HCT116 (cell line): ENCODE data around the gene LTBP1. TPM values are rescaled to one million over a fixed set of nuclear protein-coding genes. Genes with fewer than 3 reads are reported as not detected.

Experiments used
- ATAC-seq: fragments of 200-7000 bp; cut with Tn5 transposase; 2 replicates; pipeline ENCODE4 v1.9.1; 2020; ENCODE audit warnings: mild to moderate bottlenecking, moderate library complexity
- BruUV-seq: library from RNA; stranded (reverse); fragments of 400-500 nt; replicated peaks from 2 replicates; lab custom pipeline; 2021; lab: Mats Ljungman, UMichigan
- CTCF ChIA-PET: fragments of 300-600 bp; sonication (Branson Sonifier 250); formaldehyde crosslinking; loops from one replicate; lab custom pipeline; 2021; ENCODE audit warnings: antibody characterized with exemption; lab: Charles Lee
- POLR2A ChIA-PET: fragments of 300-600, 350-600 bp; sonication (Branson Sonifier 250); formaldehyde crosslinking; loops from one replicate; lab custom pipeline; 2021; ENCODE audit warnings: antibody characterized with exemption; lab: Charles Lee
- RAD21 ChIA-PET, 2 experiments: fragments of 300-600 bp; sonication (Branson Sonifier 250); formaldehyde crosslinking; loops; one replicate each; lab custom pipeline; 2023; ENCODE audit warnings: low total read pairs in 2 of 2; ENCODE audit not compliant: uncharacterized antibody in 2 of 2, unreplicated experiment in 2 of 2, low non-redundant PET in 1 of 2; lab: Charles Lee
- DNase-seq: peaks from one replicate; pipeline ENCODE4 v3.0.0-alpha.2; 2010; ENCODE audit warnings: low read depth, low spot score
- H2AFZ ChIP-seq: fragments of 200-600 bp; shearing (Covaris generic), sonication (generic); 2 replicates; pipeline ENCODE4 v1.6.1; 2017; ENCODE audit warnings: low read depth, mixed run types, mixed read lengths, antibody characterized with exemption, low read length; ENCODE audit not compliant: poor library complexity, severe bottlenecking
- H3K27ac ChIP-seq: 2 replicates; pipeline ENCODE4 v1.5.1; 2012; ENCODE audit warnings: low read depth, low read length
- H3K27me3 ChIP-seq: fragments of 200-600 bp; sonication (generic); 2 replicates; pipeline ENCODE4 v1.6.1; 2016; ENCODE audit warnings: mixed run types, low read length, mixed read lengths; ENCODE audit not compliant: insufficient read depth
- H3K36me3 ChIP-seq, 2 experiments: fragments of 200-500 bp in 1 of 2; fragments of 200-600 bp in 1 of 2; sonication (Bioruptor generic) in 1 of 2; sonication (generic) in 1 of 2; 2 replicates each; pipeline versions ENCODE4 v1.5.1 to v1.6.1; 2014 to 2016; ENCODE audit warnings: low read length in 2 of 2, inconsistent platforms in 1 of 2, mixed read lengths in 1 of 2, mixed run types in 1 of 2; ENCODE audit not compliant: insufficient read depth in 2 of 2, control insufficient read depth in 1 of 2
- H3K4me1 ChIP-seq, 2 experiments: fragments of 200-600 bp in 1 of 2; sonication (generic) in 1 of 2; 2 replicates each; pipeline versions ENCODE4 v1.5.1 to v1.6.1; 2012 to 2017; ENCODE audit warnings: low read length in 2 of 2, inconsistent platforms in 1 of 2, mild to moderate bottlenecking in 1 of 2, mixed read lengths in 1 of 2, mixed run types in 1 of 2, moderate library complexity in 1 of 2; ENCODE audit not compliant: insufficient read depth in 2 of 2, control insufficient read depth in 1 of 2
- H3K4me2 ChIP-seq: fragments of 200-600 bp; sonication (generic); 2 replicates; pipeline ENCODE4 v1.6.1; 2017; ENCODE audit warnings: mixed run types, low read length, mixed read lengths
- H3K4me3 ChIP-seq, 2 experiments: fragments of 200-600 bp in 1 of 2; sonication (generic) in 1 of 2; replicated peaks in 1 of 2; 2 replicates each; pipeline ENCODE4 v1.5.1; 2011 to 2016; ENCODE audit warnings: low read length in 2 of 2, control low read depth in 1 of 2, low read depth in 1 of 2, mild to moderate bottlenecking in 1 of 2, mixed read lengths in 1 of 2, mixed run types in 1 of 2
- H3K79me2 ChIP-seq: fragments of 200-600 bp; sonication (generic); 2 replicates; pipeline ENCODE4 v1.6.1; 2017; ENCODE audit warnings: mild to moderate bottlenecking, mixed run types, low read length, moderate library complexity, mixed read lengths; ENCODE audit not compliant: insufficient read depth
- H3K9ac ChIP-seq: fragments of 200-600 bp; sonication (generic); 2 replicates; pipeline ENCODE4 v1.6.1; 2016; ENCODE audit warnings: low read length, mixed read lengths
- H3K9me2 ChIP-seq: fragments of 200-600 bp; sonication (generic), shearing (Covaris generic); 2 replicates; pipeline ENCODE4 v1.6.1; 2017; ENCODE audit warnings: mixed run types, mild to moderate bottlenecking, moderate library complexity; ENCODE audit not compliant: insufficient read depth
- H3K9me3 ChIP-seq, 2 experiments: fragments of 200-500 bp in 1 of 2; fragments of 200-600 bp in 1 of 2; sonication (Bioruptor generic) in 1 of 2; sonication (generic) in 1 of 2; 2 replicates each; pipeline ENCODE4 v1.6.1; 2014 to 2017; ENCODE audit warnings: low read length in 2 of 2, mixed read lengths in 2 of 2, inconsistent platforms in 1 of 2, low read depth in 1 of 2, mild to moderate bottlenecking in 1 of 2, mixed run types in 1 of 2, moderate library complexity in 1 of 2; ENCODE audit not compliant: control insufficient read depth in 1 of 2, insufficient read depth in 1 of 2
- H4K20me1 ChIP-seq: fragments of 200-600 bp; sonication (generic), shearing (Covaris generic); 2 replicates; pipeline ENCODE4 v1.6.1; 2017; ENCODE audit warnings: mixed run types, mild to moderate bottlenecking, moderate library complexity; ENCODE audit not compliant: insufficient read depth
- CBX3 ChIP-seq: IDR thresholded peaks from 2 replicates; pipeline ENCODE4 v1.6.1; 2012; ENCODE audit warnings: low read depth
- CTCF ChIP-seq, 3 experiments: fragments of 200-600 bp in 1 of 3; sonication (generic) in 1 of 3; IDR thresholded peaks in 2 of 3; conservative IDR thresholded peaks in 1 of 3; 2 replicates each; pipeline ENCODE4 v1.5.1; 2012 to 2017; ENCODE audit warnings: low read depth in 2 of 3, low read length in 2 of 3, antibody characterized with exemption in 1 of 3, borderline replicate concordance in 1 of 3, control low read depth in 1 of 3, mild to moderate bottlenecking in 1 of 3, mixed read lengths in 1 of 3, mixed run types in 1 of 3, moderate library complexity in 1 of 3; ENCODE audit not compliant: insufficient read depth in 1 of 3
- EZH2phosphoT487 ChIP-seq: fragments of 200-600 bp; IDR thresholded peaks from 2 replicates; pipeline ENCODE4 v1.6.1; 2018; ENCODE audit warnings: antibody characterized with exemption, borderline replicate concordance
- FOSL1 ChIP-seq: IDR thresholded peaks from 2 replicates; pipeline ENCODE4 v1.6.1; 2012; ENCODE audit warnings: low read depth
- JUND ChIP-seq: IDR thresholded peaks from 2 replicates; pipeline ENCODE4 v1.6.1; 2012
- POLR2AphosphoS5 ChIP-seq: IDR thresholded peaks from 2 replicates; pipeline ENCODE4 v1.6.1; 2011; ENCODE audit warnings: mild to moderate bottlenecking, low read depth, low read length, moderate library complexity
- SIN3A ChIP-seq: IDR thresholded peaks from 2 replicates; pipeline ENCODE4 v1.6.1; 2012; ENCODE audit warnings: low read depth
- SP1 ChIP-seq: IDR thresholded peaks from 2 replicates; pipeline ENCODE4 v1.6.1; 2012; ENCODE audit warnings: low read depth
- SRF ChIP-seq: IDR thresholded peaks from 2 replicates; pipeline ENCODE4 v1.6.1; 2012; ENCODE audit warnings: low read depth
- TCF7L2 ChIP-seq: IDR thresholded peaks from 2 replicates; pipeline ENCODE4 v1.7.0; 2011; ENCODE audit warnings: borderline replicate concordance, inconsistent platforms; ENCODE audit not compliant: insufficient read depth, insufficient read length; ENCODE audit errors: extremely low read depth
- YY1 ChIP-seq: IDR thresholded peaks from 2 replicates; pipeline ENCODE4 v1.6.1; 2011; ENCODE audit warnings: low read length, low read depth, moderate library complexity, mild to moderate bottlenecking; ENCODE audit not compliant: insufficient replicate concordance; ENCODE audit errors: extremely low read depth
- intact Hi-C: fragments of 100-400 bp; cut with micrococcal nuclease; formaldehyde crosslinking; loops from 2 replicates; pipeline ENCODE4 v1.10.0; 2022
- total RNA-seq: library from RNA; stranded (reverse); gene quantifications from one replicate; pipeline ENCODE4 v1.2.1, GENCODE V29; 2021; ENCODE audit not compliant: unreplicated experiment
- TF ChIP-seq, protein P1 (sequence below): IDR thresholded peaks from 2 replicates; pipeline ENCODE4 v1.6.1; 2012; ENCODE audit warnings: low read depth

LTBP1 gene
- total RNA-seq, 1 experiment from 2014 or later, result 5.1 TPM

GRCh38 chr2:33030326-33030725, 83.6 kb downstream of the LTBP1 start:
- Histone ChIP-seq H3K27ac (no peak overlapping the region), H4K20me1 (no peaks in the 10 kb centered on the region), H2AFZ (no peak overlapping the region), H3K27me3 (no peaks in the 10 kb centered on the region), H3K36me3 (no peaks in the 10 kb centered on the region), H3K79me2 (no peaks in the 10 kb centered on the region), H3K4me2 (no peak overlapping the region), H3K9me3 (no peaks in the 10 kb centered on the region), H3K4me1 (no peaks in the 10 kb centered on the region), H3K9ac (no peak overlapping the region), H3K9me2 (no peaks in the 10 kb centered on the region)
- intact Hi-C loops, result loop anchor here (5.0 kb wide), 2 partner anchors 478 to 542 kb away; no protein-coding TSS in a partner anchor
- DNase-seq, result no peak
- ChIA-PET CTCF (no interaction called here), POLR2A (no interaction called here), RAD21 (no interaction called here)
- BruUV-seq, result no TSS peak
- no peak for ATAC-seq
- TF ChIP-seq SRF (no peak), CBX3 (no peak), POLR2AphosphoS5 (no peak), SP1 (no peak), YY1 (no peak), TCF7L2 (no peak), FOSL1 (no peak), EZH2phosphoT487 (no peak), CTCF (IDR thresholded peaks at IDR 0.05 in 2 of 3, conservative IDR thresholded peaks at IDR 0.05 in 1 of 3; ENCODE audit: borderline replicate concordance in 1 of 3, insufficient read depth in 1 of 3, low read depth in 2 of 3, low read length in 2 of 3) (no peak), JUND (no peak), SIN3A (no peak)
- TF ChIP-seq, protein P1, sequence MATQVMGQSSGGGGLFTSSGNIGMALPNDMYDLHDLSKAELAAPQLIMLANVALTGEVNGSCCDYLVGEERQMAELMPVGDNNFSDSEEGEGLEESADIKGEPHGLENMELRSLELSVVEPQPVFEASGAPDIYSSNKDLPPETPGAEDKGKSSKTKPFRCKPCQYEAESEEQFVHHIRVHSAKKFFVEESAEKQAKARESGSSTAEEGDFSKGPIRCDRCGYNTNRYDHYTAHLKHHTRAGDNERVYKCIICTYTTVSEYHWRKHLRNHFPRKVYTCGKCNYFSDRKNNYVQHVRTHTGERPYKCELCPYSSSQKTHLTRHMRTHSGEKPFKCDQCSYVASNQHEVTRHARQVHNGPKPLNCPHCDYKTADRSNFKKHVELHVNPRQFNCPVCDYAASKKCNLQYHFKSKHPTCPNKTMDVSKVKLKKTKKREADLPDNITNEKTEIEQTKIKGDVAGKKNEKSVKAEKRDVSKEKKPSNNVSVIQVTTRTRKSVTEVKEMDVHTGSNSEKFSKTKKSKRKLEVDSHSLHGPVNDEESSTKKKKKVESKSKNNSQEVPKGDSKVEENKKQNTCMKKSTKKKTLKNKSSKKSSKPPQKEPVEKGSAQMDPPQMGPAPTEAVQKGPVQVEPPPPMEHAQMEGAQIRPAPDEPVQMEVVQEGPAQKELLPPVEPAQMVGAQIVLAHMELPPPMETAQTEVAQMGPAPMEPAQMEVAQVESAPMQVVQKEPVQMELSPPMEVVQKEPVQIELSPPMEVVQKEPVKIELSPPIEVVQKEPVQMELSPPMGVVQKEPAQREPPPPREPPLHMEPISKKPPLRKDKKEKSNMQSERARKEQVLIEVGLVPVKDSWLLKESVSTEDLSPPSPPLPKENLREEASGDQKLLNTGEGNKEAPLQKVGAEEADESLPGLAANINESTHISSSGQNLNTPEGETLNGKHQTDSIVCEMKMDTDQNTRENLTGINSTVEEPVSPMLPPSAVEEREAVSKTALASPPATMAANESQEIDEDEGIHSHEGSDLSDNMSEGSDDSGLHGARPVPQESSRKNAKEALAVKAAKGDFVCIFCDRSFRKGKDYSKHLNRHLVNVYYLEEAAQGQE, result no peak
- TF ChIP-seq, all 23 proteins: peak for 0
- H3K4me3 ChIP-seq, result no peak overlapping the region
